Esophagus muscularis mucosa (tissue), 4 donors: Measurements from ENCODE around the gene NDST1. TPM values are rescaled to one million over a fixed set of nuclear protein-coding genes. Genes with fewer than 3 reads are reported as not detected.

Experiments used
- DNase-seq: peaks from one replicate; pipeline ENCODE4 v3.0.0-alpha.2; 2017; ENCODE audit errors: extremely low spot score
- H3K27ac ChIP-seq, 4 donors: fragments of 200-600 bp; sonication (generic); replicated peaks in 1 of 4; 1 replicate in 3 of 4; 2 replicates in 1 of 4; pipeline ENCODE4 v1.5.1; 2016 to 2019; ENCODE audit warnings: mild to moderate bottlenecking in 1 of 4
- H3K27me3 ChIP-seq, 4 donors: fragments of 200-600 bp; sonication (generic); one replicate each; pipeline versions ENCODE4 v1.5.1 to v1.6.0; 2016 to 2019
- H3K36me3 ChIP-seq, 4 donors: fragments of 200-600 bp; sonication (generic); one replicate each; pipeline ENCODE4 v1.5.1; 2016 to 2019
- H3K4me1 ChIP-seq, 4 donors: fragments of 200-600 bp; sonication (generic); one replicate each; pipeline ENCODE4 v1.5.1; 2016 to 2019
- H3K4me3 ChIP-seq, 4 donors: fragments of 200-600 bp; sonication (generic); 1 replicate in 2 of 4; 2 replicates in 2 of 4; pipeline ENCODE4 v1.5.1; 2016 to 2019; ENCODE audit warnings: mild to moderate bottlenecking in 4 of 4, moderate library complexity in 1 of 4
- H3K9me3 ChIP-seq, 4 donors: fragments of 200-600 bp; sonication (generic); 1 replicate in 3 of 4; 2 replicates in 1 of 4; pipeline ENCODE4 v1.5.1; 2016 to 2019
- CTCF ChIP-seq, 3 experiments: fragments of 200-600 bp in 2 of 3; fragments of 450-650 bp in 1 of 3; sonication (generic) in 2 of 3; IDR thresholded peaks; one replicate each; pipeline ENCODE4 v1.5.1; 2017 to 2019; ENCODE audit warnings: antibody characterized with exemption in 3 of 3, mild to moderate bottlenecking in 2 of 3, moderate library complexity in 1 of 3
- EP300 ChIP-seq: sonication (generic); formaldehyde crosslinking; IDR thresholded peaks from one replicate; pipeline ENCODE4 v1.6.1; 2017; ENCODE audit warnings: antibody characterized with exemption
- POLR2A ChIP-seq: fragments of 450-650 bp; IDR thresholded peaks from one replicate; pipeline ENCODE4 v1.6.1; 2017; ENCODE audit warnings: antibody characterized with exemption, moderate library complexity, mild to moderate bottlenecking, low read depth
- POLR2AphosphoS5 ChIP-seq, 2 donors: sonication (generic); formaldehyde crosslinking; IDR thresholded peaks; one replicate each; pipeline ENCODE4 v1.6.1; 2017; ENCODE audit warnings: antibody characterized with exemption in 2 of 2
- WGBS: methylation state at CpG from one replicate; pipeline ENCODE4 v1.1.5; 2018; 5-methylcytosine and 5-hydroxymethylcytosine counted together
- intact Hi-C: fragments of 100-400 bp; cut with DNase I; formaldehyde crosslinking; loops from one replicate; pipeline ENCODE4 v1.15.1; 2023
- total RNA-seq, 4 donors: library from RNA; depleted of rRNA; stranded (reverse); fragments of >200 nt; gene quantifications; one replicate each; pipeline versions ENCODE4 v1.1.0 to v1.2.1, GENCODE V29; 2016

Gene NDST1
- total RNA-seq, 4 donors from 2014 or later, result 48.2 to 113 (median 74.5) TPM

DNA sequence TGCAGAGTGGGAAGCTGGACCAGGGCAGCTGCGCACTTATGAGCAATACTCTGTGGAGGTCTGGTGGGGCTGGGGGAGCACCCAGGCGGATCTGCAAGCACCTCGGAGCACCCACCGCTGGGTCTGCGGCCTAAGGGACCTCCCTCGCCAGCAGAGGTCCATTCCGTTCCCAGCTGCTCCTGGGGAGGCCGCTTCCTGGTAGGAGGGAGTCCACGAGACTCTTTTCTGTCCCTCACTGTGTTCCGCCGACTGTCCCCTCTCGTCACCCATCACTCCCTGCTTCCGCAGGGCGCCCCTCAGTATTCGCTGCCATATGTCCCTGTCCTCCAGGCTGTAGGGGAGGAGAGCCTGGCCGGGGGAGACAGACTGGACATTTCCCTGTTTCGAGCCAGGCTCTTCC is 45.5 kb downstream of the NDST1 start:
- H3K9me3 ChIP-seq, result no peaks in the 10 kb centered on the region
- H3K27me3 ChIP-seq, result no peaks in the 10 kb centered on the region
- TF ChIP-seq EP300, result no peak
- no peak for TF ChIP-seq POLR2AphosphoS5 (IDR thresholded peaks at IDR 0.05)
- no peak for TF ChIP-seq POLR2A
- TF ChIP-seq CTCF (IDR thresholded peaks at IDR 0.05), result no peak
- intact Hi-C loops, result no loop called here
- 97% methylated on average over 9 of the region's 17 CpGs for WGBS
- H3K4me3 ChIP-seq, result no peak overlapping the region
- no peak overlapping the region for H3K27ac ChIP-seq
- peaks cover 0 to 10% (median 0%) of the 10 kb centered on the region in 4 donors for H3K4me1 ChIP-seq
- H3K36me3 ChIP-seq, result peaks cover 53 to 91% (median 81%) of the 10 kb centered on the region in 4 donors
- DNase-seq, result no peak

- WGBS, result 85% methylated on average over 8 of the region's 8 CpGs
- H3K36me3 ChIP-seq, result peaks cover 50 to 86% (median 76%) of the 10 kb centered on the region in 4 donors
- intact Hi-C loops, result no loop called here
- no peak overlapping the region for H3K4me3 ChIP-seq
- no peak overlapping the region for H3K27ac ChIP-seq
- H3K27me3 ChIP-seq, result no peaks in the 10 kb centered on the region
- H3K9me3 ChIP-seq, result no peaks in the 10 kb centered on the region
- no peak for TF ChIP-seq CTCF (IDR thresholded peaks at IDR 0.05)
- TF ChIP-seq EP300, result no peak
- TF ChIP-seq POLR2AphosphoS5 (IDR thresholded peaks at IDR 0.05), result no peak
- no peak for TF ChIP-seq POLR2A
- H3K4me1 ChIP-seq, result peaks cover 0 to 10% (median 0%) of the 10 kb centered on the region in 4 donors
- DNase-seq, result no peak
Observed at GRCh38 chr5:150553911-150554310, 46.0 kb downstream of the NDST1 start.

- WGBS, result 80% methylated on average over 2 of the region's 8 CpGs
- H3K4me3 ChIP-seq, result no peak overlapping the region
- TF ChIP-seq EP300 (no peak), POLR2AphosphoS5 (IDR thresholded peaks at IDR 0.05) (no peak), POLR2A (no peak), CTCF (IDR thresholded peaks at IDR 0.05) (no peak)
- H3K4me1 ChIP-seq, result peaks cover 0 to 10% (median 0%) of the 10 kb centered on the region in 4 donors
- H3K27ac ChIP-seq, result no peak overlapping the region
- H3K27me3 ChIP-seq, result no peaks in the 10 kb centered on the region
- no peaks in the 10 kb centered on the region for H3K9me3 ChIP-seq
- intact Hi-C loops, result no loop called here
- no peak for DNase-seq
- H3K36me3 ChIP-seq, result peaks cover 44 to 77% (median 66%) of the 10 kb centered on the region in 4 donors
Observed at GRCh38 chr5:150554857-150555256, 46.9 kb downstream of the NDST1 start.

DNA sequence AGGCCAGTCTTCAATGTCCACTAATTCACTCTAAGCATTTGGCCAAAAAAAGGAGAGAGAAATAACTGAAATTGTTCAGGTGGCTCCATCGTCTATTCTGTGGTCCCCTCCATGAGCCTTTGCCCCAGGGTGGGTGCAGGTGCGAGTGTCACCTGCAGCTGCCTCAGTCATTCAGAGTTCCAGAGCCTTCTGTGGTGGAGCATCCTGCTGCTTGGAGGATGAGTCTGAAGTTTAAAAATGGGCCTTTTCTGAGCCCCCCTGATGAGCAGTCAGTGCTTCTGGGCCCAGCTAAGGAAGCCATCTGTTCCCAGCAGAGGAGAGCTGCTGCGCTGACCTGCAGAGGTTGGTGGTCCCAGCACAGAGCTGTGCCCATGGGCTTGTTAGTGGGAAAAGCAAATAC is 48.2 kb downstream of the NDST1 start:
- TF ChIP-seq EP300 (no peak), POLR2AphosphoS5 (IDR thresholded peaks at IDR 0.05) (no peak), CTCF (IDR thresholded peaks at IDR 0.05) (no peak), POLR2A (no peak)
- WGBS, result 94% methylated on average over 3 of the region's 3 CpGs
- intact Hi-C loops, result no loop called here
- Histone ChIP-seq H3K4me3 (no peak overlapping the region), H3K9me3 (no peaks in the 10 kb centered on the region), H3K36me3 (peaks cover 33 to 64% (median 54%) of the 10 kb centered on the region in 4 donors), H3K27ac (no peak overlapping the region), H3K27me3 (no peaks in the 10 kb centered on the region), H3K4me1 (peaks cover 0 to 18% (median 3%) of the 10 kb centered on the region in 4 donors)
- no peak for DNase-seq
